Nephron (organoid): ENCODE measurements around the gene PSMD14.
"Not testable (repeated sequence)": the region's sequence is repeated elsewhere in the genome, so short reads cannot be mapped to it uniquely, and the experiment has no call there.

Experiments
- H3K27ac Mint-ChIP-seq, 3 experiments: 2 replicates each; pipeline ENCODE4 v1.8.0; 2020; ENCODE audit warnings: mixed read lengths in 3 of 3, mild to moderate bottlenecking in 2 of 3, moderate library complexity in 1 of 3
- H3K27me3 Mint-ChIP-seq: 2 replicates; pipeline ENCODE4 v1.8.0; 2021; ENCODE audit warnings: low read depth, mild to moderate bottlenecking, moderate library complexity, mixed read lengths
- H3K36me3 Mint-ChIP-seq: 2 replicates; pipeline ENCODE4 v1.8.0; 2020; ENCODE audit warnings: low read depth, mixed read lengths
- H3K4me1 Mint-ChIP-seq: 2 replicates; pipeline ENCODE4 v1.8.0; 2020; ENCODE audit warnings: mixed read lengths
- H3K4me3 Mint-ChIP-seq, 3 experiments: 2 replicates each; pipeline ENCODE4 v1.8.0; 2020; ENCODE audit warnings: mild to moderate bottlenecking in 3 of 3, mixed read lengths in 3 of 3, moderate library complexity in 2 of 3
- H3K9me3 Mint-ChIP-seq: 2 replicates; pipeline ENCODE4 v1.8.0; 2020; ENCODE audit warnings: mixed read lengths
- TF ChIP-seq, protein P1 (sequence below), 3 experiments: fragments of 200-600 bp; sonication (generic); IDR thresholded peaks; one replicate each; pipeline ENCODE4 v1.5.0; 2021; ENCODE audit warnings: antibody characterized with exemption in 3 of 3; ENCODE audit not compliant: unreplicated experiment in 3 of 3

Gene PSMD14

GRCh38 chr2:161308178-161308955, at the start of gene PSMD14:
PSMD14 (plus strand) TSS chr2:161308425; CDS start chr2:161318826, 10,401 bp downstream.
- H3K4me1 Mint-ChIP-seq: peaks cover 16% of the 10 kb centered on the region
- peak within 1 kb of the TSS; percentile 85 to 95 (median 88) for H3K4me3 Mint-ChIP-seq
- peak within 1 kb of the TSS; percentile 91 to 94 (median 93) for H3K27ac Mint-ChIP-seq
- peaks cover 6% of the 10 kb centered on the region for H3K36me3 Mint-ChIP-seq
- TF ChIP-seq, protein P1, sequence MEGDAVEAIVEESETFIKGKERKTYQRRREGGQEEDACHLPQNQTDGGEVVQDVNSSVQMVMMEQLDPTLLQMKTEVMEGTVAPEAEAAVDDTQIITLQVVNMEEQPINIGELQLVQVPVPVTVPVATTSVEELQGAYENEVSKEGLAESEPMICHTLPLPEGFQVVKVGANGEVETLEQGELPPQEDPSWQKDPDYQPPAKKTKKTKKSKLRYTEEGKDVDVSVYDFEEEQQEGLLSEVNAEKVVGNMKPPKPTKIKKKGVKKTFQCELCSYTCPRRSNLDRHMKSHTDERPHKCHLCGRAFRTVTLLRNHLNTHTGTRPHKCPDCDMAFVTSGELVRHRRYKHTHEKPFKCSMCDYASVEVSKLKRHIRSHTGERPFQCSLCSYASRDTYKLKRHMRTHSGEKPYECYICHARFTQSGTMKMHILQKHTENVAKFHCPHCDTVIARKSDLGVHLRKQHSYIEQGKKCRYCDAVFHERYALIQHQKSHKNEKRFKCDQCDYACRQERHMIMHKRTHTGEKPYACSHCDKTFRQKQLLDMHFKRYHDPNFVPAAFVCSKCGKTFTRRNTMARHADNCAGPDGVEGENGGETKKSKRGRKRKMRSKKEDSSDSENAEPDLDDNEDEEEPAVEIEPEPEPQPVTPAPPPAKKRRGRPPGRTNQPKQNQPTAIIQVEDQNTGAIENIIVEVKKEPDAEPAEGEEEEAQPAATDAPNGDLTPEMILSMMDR (IDR thresholded peaks at IDR 0.05; ENCODE audit: unreplicated experiment in 3 of 3): no peak
- H3K9me3 Mint-ChIP-seq: peaks cover 2% of the 10 kb centered on the region
- no peaks in the 10 kb centered on the region for H3K27me3 Mint-ChIP-seq

DNA sequence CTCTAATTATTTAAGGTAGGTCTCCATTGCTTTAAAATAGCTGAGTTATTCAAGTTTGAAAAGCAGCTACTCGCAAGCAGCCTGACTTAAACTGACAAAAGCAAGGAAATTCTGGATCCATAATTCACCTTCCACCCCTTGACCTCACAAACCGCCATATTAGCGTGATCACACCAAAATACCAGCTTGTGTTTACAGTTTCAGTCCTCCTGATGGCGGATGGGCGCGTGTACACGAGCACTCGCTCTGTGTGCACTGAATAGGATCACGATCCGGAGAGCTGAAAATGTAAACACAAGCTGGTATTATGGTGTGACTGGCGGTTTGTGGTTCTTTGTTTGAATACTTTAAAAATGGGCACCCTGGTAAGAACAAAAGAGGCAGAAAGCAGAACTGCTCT, 42.4 kb upstream of the PSMD14 start:
- no peaks in the 10 kb centered on the region for H3K36me3 Mint-ChIP-seq
- TF ChIP-seq, protein P1 (IDR thresholded peaks at IDR 0.05; ENCODE audit: unreplicated experiment in 3 of 3): no peak
- no peaks in the 10 kb centered on the region for H3K27me3 Mint-ChIP-seq
- no peak overlapping the region for H3K27ac Mint-ChIP-seq
- H3K4me3 Mint-ChIP-seq: no peak overlapping the region
- H3K9me3 Mint-ChIP-seq: no peaks in the 10 kb centered on the region
- H3K4me1 Mint-ChIP-seq: no peaks in the 10 kb centered on the region

DNA sequence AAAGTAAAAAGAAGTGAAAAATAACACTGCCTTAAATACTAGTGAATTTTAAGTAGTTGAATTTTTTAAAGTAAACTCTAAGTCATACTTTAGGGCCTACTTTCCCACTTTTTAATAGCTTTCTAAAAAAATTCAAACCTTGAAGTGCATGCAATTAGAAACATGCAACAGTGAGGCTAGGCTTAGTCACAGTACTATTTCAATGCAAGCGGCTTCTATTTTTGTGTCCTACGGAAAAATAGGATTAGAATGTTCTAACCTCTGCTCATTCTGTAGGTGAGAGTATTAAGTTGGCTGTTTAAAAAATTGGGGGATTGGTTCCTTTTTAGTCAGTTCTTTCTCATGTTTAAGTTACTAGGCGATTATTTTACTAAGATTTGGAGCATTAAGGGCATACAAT, 39.1 kb upstream of the PSMD14 start:
- Mint-ChIP-seq H3K4me1 (no peaks in the 10 kb centered on the region), H3K9me3 (no peaks in the 10 kb centered on the region), H3K36me3 (no peaks in the 10 kb centered on the region), H3K27ac (no peak overlapping the region), H3K4me3 (no peak overlapping the region), H3K27me3 (no peaks in the 10 kb centered on the region)
- TF ChIP-seq, protein P1 (IDR thresholded peaks at IDR 0.05; ENCODE audit: unreplicated experiment in 3 of 3): no peak

DNA sequence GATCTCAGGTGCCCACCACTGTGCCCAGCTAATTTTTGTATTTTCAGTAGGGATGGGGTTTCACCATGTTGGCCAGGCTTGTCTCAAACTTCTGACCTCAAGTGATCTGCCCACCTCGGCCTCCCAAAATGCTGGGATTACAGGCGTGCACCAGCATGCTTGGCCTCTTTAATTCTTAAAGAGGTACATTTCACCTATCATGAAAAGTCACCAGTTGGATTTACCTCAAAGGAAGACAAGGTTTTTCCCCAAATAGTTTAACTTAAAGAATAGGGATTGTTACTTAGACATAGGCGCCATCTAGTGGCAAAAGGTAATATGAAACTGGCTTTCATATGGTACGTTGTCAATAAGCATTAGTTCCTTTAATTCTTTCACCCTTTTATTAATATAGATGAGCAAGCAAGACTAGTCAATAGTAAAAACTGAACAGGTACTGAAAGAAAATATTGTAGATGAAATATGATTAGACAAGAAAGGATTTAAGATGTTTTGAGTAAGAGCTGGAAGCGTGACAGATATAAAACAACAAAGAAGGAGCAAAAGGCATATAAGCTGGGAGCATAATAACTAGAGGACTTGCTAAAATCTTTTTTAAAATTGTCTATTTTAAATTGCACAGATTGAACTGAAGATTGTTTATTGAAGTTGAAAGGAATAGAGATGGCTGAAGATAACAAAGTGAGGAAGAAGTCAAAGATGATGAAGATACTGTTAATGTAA, 35.0 kb upstream of the PSMD14 start:
- TF ChIP-seq, protein P1 (IDR thresholded peaks at IDR 0.05; ENCODE audit: unreplicated experiment in 3 of 3): peak; percentile 55 to 73 (median 55)
- Mint-ChIP-seq H3K9me3 (no peaks in the 10 kb centered on the region), H3K27me3 (no peaks in the 10 kb centered on the region), H3K4me3 (no peak overlapping the region), H3K36me3 (no peaks in the 10 kb centered on the region), H3K27ac (no peak overlapping the region), H3K4me1 (no peaks in the 10 kb centered on the region)

- not testable (repeated sequence) for H3K27me3 Mint-ChIP-seq, H3K4me1 Mint-ChIP-seq, H3K27ac Mint-ChIP-seq, H3K36me3 Mint-ChIP-seq, H3K4me3 Mint-ChIP-seq, H3K9me3 Mint-ChIP-seq
These were observed 29.5 kb upstream of the PSMD14 start for GRCh38 chr2:161278564-161279229.

DNA sequence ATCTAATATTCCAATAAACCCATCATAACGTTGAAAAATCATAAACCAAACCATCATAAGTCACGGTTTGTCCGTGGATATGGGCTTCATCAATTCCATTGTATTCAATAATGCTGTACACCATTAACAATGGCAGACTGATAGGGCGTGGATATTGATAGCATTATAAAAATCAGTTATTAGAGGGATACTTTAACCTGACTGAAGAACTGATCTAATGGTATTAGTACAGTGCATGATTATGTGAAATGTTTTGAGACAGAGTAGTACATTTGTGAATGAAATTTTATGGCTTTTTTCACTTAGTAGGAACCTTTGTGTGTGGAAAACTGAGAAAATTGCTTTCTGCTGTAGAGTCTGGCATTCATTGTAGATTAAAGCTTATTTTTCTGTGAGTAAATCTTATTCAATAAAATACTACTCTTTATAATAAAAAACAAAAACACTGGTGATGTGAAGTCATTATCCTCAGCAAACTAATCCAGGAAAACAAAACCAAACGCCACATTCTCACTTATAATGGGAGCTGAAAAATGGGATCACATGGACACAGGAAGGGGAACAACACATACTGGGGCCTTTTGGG, 28.9 kb upstream of the PSMD14 start:
- H3K9me3 Mint-ChIP-seq, H3K27ac Mint-ChIP-seq, H3K4me1 Mint-ChIP-seq, H3K36me3 Mint-ChIP-seq, H3K4me3 Mint-ChIP-seq, H3K27me3 Mint-ChIP-seq: not testable (repeated sequence)

DNA sequence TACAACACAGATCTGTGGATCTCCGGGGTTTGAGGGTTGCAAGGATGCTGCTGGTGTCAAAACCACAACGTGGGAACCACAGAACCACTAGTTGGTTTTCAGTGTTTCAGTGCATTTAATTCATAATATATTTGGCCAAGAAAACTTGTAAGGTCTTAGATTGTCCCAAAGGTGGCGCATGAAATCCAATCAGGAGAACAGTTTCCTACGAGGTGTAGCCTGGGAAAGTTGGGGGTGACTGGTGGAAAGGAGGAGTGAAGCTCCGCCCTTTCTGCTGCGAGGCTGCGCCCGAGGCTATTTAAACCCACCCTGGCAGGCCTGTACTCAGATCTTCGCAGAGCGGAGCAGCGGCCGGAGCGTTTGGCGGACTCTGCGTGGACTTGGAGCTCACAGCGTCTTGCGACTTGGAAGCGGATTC, 27.3 kb upstream of the PSMD14 start:
- H3K4me1 Mint-ChIP-seq, H3K27me3 Mint-ChIP-seq, H3K27ac Mint-ChIP-seq, H3K4me3 Mint-ChIP-seq, H3K36me3 Mint-ChIP-seq: not testable (repeated sequence)
- H3K9me3 Mint-ChIP-seq: peaks cover 11% of the 10 kb centered on the region

DNA sequence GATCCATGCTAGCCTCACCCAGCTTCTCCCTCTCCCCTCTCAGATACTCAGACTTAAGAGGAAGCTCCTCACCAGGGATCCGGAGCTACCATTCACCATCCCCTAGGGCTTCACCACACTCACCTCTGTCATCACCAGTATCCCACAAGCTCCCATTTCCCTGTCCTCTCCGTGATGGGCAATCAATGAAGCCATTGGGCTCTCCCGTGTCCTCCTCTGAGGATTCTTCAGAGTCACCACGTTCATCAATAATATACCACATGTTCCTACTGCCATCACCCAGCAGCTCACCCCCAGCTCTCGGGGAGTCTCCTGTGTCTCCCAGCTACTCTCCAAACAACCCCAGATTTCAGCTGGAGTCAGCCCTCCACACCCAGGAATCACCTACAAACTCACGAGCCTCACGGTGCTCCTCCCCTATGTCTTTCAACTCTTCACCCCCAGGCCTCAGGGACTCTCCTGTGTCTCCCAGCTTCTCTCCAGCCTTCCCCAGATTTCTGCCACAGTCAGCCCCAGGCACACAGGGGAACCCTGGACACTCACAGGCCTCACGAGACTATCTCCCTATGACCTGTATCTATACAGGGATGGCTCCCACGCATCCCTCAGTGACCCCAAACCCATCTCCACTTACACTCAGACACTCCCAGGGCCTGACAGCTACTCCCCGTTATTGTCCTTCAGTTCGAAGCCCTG, 26.5 kb upstream of the PSMD14 start:
- not testable (repeated sequence) for H3K4me1 Mint-ChIP-seq, H3K36me3 Mint-ChIP-seq, H3K4me3 Mint-ChIP-seq, H3K27me3 Mint-ChIP-seq, H3K27ac Mint-ChIP-seq
- peaks cover 11% of the 10 kb centered on the region for H3K9me3 Mint-ChIP-seq

GRCh38 chr2:161282311-161282644, 25.9 kb upstream of the PSMD14 start:
- peaks cover 11% of the 10 kb centered on the region for H3K9me3 Mint-ChIP-seq
- H3K27me3 Mint-ChIP-seq, H3K4me1 Mint-ChIP-seq, H3K4me3 Mint-ChIP-seq, H3K36me3 Mint-ChIP-seq, H3K27ac Mint-ChIP-seq: not testable (repeated sequence)
